ENCODE measurements around the gene USP38. TPM values are rescaled to one million over a fixed set of nuclear protein-coding genes. Genes with fewer than 3 reads are reported as not detected.

Gene USP38
- total and polyA plus RNA-seq, 2 donors (not counting 3 experiments of a cell fraction or from before 2014, with no cell fraction given), result 7.5 to 17.0 TPM

GRCh38 chr4:143246977-143247376, 62.3 kb downstream of the USP38 start:
- Histone ChIP-seq H2AFZ (ENCODE audit: low read depth, low read length) (no peak overlapping the region), H3K9ac (replicated peaks; ENCODE audit: extremely low read depth, insufficient read depth, low read length) (no peak overlapping the region), H3K27me3 (ENCODE audit: control insufficient read depth in 2 of 2, insufficient read depth in 2 of 2, low read length in 2 of 2) (no peaks in the 10 kb centered on the region), H3K27ac (ENCODE audit: insufficient read depth, low read depth, low read length) (no peak overlapping the region), H3K79me2 (ENCODE audit: control insufficient read depth, insufficient read depth, low read length) (no peaks in the 10 kb centered on the region), H3K4me2 (ENCODE audit: insufficient read depth, low read length) (no peak overlapping the region), H4K20me1 (replicated peaks; ENCODE audit: control insufficient read depth, extremely low read depth, insufficient read depth, low read length) (no peaks in the 10 kb centered on the region), H3K4me3 (replicated peaks in 1 of 3; ENCODE audit: insufficient read depth in 1 of 3, low read depth in 1 of 3, low read length in 3 of 3) (no peak overlapping the region), H3K36me3 (ENCODE audit: control insufficient read depth in 2 of 2, extremely low read depth in 1 of 2, insufficient read depth in 2 of 2, low read length in 2 of 2) (no peaks in the 10 kb centered on the region), H3K9me1 (replicated peaks; ENCODE audit: control insufficient read depth, extremely low read depth, insufficient read depth, low read length) (no peaks in the 10 kb centered on the region), H3K4me1 (ENCODE audit: control insufficient read depth, extremely low read depth, insufficient read depth, low read length) (no peaks in the 10 kb centered on the region), H3K9me3 (replicated peaks; ENCODE audit: control insufficient read depth, insufficient read depth, low read length) (no peaks in the 10 kb centered on the region)
- CTCF ChIA-PET, result no interaction called here
- intact Hi-C loops (cut with micrococcal nuclease), result no loop called here
- dilution Hi-C loops (cut with MboI; ENCODE audit: extremely low pct_ligation_motif_present, low sequenced_read_pairs), result no loop called here
- BruUV-seq (replicated peaks), result no TSS peak
- POLR2A ChIA-PET, result no interaction called here
- DNase-seq (ENCODE audit: low read depth, low spot score) (no peak), FAIRE-seq (no peak)
- TF ChIP-seq JUN (IDR thresholded peaks at IDR 0.05; ENCODE audit: borderline replicate concordance, insufficient read depth, insufficient read length, low read depth) (no peak), MYC (IDR thresholded peaks at IDR 0.05; ENCODE audit: low read depth, low read length) (no peak), CTCF (IDR thresholded peaks at IDR 0.05; ENCODE audit: extremely low read depth in 1 of 2, insufficient read depth in 1 of 2, low read depth in 1 of 2, low read length in 2 of 2) (no peak), EZH2 (IDR thresholded peaks at IDR 0.05; ENCODE audit: borderline replicate concordance, low read depth, low read length, severe bottlenecking) (no peak), POLR2A (IDR thresholded peaks at IDR 0.05; ENCODE audit: low read depth, low read length) (no peak), POLR2AphosphoS5 (IDR thresholded peaks at IDR 0.05; ENCODE audit: insufficient read depth, low read depth, low read length) (no peak), MAX (IDR thresholded peaks at IDR 0.05; ENCODE audit: insufficient read depth, insufficient read length) (no peak), GATA2 (IDR thresholded peaks at IDR 0.05; ENCODE audit: insufficient read depth, insufficient read length, low read depth, low read length) (no peak), FOS (IDR thresholded peaks at IDR 0.05; ENCODE audit: borderline replicate concordance, insufficient read depth, low read length) (no peak)
